SIG-M5 treated with dmso at 0.1 percent for 504 hours (cell line): ENCODE results near the gene TNIK.

Experiments used
- DNase-seq: peaks from one replicate; lab custom pipeline; 2025; ENCODE audit not compliant: unreplicated experiment; lab: John Stamatoyannopoulos, UW

The TNIK gene

DNA sequence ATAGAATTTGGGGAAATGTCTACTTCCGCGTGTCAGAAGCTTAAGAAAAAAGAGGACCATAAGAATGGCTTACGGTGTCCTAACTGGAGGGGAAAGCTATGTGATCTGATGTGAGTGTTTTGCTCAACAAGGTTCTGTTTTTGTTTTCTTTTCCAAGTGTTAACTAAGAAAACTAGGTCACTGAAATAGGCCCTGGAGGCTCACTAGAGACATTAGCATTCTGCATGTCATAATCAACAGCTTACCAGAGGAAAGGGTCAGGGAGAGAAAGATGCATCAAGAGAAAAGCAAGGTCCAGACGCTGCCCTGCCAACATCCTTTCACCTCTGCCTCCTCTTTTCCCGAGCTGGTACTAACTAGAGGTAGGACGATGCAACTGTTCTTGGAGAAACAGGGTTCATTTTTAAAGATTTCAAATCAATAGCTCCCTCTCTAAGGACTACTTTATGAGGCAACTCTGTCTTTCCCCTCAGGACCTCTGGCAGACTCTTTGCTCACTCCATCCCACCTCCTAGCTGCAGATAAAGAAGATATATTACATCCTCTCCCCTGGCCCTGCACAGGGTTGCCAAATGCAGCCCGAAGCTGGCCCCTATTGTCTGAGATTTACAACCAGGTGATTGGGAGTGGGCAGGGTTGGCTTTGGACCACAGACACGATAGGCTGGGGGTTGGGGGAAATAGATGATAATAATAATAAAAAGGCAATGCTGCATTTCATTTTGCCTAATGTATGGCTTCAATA is 223.8 kb downstream of the TNIK start:
- no peak for DNase-seq

DNA sequence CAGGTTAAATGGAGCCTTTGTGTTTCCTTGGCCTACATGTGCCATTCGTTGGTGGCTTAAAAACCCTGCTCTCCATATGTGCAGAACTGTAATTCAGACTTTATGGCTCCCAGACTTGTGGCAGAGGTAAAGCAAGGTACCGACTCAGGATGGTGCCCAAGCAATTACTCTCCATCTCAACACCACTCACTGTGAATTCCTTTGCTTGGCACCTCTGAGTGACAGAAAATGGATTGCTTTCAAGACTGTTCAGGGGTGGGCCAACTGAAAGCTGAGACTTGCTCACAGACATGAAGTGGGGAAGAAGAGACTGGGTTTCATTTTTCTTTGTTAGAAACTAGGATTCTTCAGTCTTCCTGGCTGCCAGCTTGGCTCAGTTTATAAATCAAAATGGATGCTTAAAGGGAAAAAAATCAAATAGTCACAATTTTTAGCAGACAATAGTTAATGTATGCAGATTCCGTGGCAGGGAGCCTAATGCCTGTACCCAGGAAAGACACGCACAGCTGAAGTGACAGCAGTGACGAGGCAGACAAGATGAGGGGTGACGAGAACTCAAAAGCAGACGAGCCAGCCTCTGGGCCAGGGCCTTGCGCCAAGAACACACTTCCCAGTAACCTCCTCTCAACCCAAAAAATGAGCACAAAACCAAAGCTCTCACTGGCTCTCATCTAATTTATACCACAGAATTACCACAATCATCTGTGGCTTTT is 225.8 kb downstream of the TNIK start:
- DNase-seq: no peak

DNA sequence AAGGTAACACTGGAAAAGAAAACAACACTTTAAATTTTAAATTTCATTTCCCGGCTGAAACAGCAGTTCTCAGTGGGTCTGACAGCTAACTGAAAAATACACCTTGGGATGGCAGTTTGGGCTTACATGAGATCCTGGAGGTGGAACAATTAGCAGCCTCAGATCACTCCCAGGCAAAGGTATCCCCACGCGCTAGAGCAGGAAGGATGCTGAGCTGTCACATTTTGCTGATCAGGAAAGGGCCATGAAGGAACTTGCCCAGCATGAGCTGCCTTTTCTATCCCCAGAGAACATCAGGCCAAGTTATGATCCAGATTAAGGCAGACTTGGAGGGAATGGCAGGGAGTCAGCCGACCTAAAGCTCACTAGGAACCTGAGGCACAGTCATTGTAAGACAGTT is 228.8 kb downstream of the TNIK start:
- DNase-seq: no peak

DNA sequence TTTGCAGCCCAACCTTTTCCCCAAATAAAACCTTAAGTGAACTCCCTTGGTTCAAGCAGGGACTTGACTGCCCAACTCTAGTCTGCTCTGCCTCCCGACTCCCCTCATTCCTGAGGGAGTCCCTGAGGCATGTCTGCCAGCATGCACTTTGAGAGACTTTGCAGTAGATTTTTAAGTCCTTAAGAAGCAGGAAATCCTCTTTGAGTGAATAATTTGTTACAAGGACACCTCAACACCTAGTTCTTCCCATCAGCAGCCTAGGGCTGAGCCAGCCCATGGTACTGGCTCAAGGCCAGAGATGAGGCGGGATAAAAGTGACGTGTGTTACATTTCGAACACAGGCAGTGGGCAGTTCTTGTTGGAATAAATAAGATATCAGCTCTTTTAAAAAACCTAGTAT is 229.3 kb downstream of the TNIK start:
- DNase-seq: no peak

DNA sequence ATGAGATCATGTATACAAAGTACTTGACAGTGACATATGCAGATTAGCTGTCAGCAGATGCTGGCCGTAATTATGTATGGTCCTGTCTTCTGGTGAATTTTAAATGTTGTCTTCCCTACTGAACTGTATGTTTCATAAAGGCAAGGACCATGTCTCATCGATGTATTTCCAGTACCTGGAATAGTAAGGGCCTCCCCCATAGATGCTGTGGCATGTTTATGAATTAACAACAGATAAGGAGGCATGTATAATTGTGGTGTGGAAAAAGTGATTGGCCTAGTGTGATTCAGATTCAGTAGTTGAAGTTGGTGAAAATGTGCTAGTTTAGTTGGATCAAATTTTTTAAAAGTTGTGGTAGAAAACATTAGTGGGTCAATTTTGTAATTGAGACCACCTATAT is 231.0 kb downstream of the TNIK start:
- DNase-seq: no peak

DNA sequence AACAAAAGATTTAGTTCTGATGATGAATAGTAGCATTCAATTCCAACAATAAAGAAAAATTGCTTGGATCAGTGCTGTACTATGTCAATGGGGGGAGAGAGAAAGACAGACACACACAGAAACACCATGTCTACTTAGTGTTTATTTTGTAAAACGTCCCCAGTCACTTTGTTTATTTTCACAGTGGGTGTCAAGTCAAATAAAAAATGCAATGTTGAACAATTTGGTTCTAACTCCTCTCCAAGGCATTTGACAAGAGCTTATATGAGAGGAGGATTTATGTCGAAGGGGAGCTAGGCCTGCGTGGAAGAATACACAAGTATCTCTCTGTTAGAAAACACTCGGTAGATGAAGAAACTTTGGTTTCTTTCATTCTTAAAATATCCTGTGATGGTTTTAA is 232.0 kb downstream of the TNIK start:
- no peak for DNase-seq

DNA sequence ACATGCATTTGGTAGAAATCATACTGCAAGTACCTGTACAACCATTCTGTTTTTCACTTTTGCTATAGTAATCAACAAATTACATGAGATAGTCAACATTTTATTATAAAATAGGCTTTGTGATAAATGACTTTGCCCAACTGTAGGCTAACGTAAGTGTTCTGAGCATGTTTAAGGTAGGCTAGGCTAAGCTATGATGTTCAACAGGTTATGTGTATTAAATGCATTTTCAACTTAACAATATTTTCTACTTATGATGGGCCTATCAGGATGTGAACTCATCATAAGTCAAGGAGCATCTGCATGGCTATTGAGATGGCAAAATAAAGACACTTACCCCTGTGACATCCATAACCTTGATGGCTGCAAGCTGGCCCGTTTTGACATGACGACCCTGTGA is 232.4 kb downstream of the TNIK start:
- no peak for DNase-seq

DNA sequence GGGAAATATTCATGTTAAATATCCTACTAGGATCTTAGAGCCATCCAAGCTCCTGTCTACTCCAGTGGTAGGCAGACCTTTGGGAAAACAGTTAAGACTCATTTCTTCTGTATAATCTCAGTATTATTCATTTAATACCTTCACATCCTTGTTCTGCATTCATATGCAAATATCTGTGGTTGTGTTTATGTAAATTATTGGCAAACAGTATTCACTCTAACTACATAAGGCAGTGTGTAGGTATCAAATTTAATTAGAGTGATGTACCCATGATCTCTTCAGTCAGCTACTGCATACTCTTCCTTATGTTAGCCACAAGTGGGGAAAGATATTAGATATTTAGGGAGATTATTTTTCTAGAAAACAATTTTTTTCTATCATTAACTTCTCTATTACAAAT is 232.8 kb downstream of the TNIK start:
- DNase-seq: no peak

DNA sequence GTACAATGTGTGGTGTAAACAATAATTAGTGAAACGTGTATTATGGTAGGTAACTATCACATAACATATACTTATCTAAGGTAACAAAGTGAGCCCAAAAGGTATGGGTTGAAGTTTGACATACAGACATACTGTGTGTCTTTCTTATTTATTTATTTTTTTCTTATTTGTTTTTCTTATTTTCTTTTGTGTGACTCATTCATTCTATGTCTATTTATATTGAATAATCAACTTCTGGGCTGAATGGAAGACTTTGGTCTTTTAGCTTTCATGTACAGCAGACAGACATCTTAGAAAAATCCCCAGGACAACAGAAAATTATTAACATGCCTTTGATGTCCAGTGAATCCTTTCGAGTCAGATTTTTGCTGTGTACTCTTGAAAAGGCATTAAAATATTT is 233.4 kb downstream of the TNIK start:
- no peak for DNase-seq

DNA sequence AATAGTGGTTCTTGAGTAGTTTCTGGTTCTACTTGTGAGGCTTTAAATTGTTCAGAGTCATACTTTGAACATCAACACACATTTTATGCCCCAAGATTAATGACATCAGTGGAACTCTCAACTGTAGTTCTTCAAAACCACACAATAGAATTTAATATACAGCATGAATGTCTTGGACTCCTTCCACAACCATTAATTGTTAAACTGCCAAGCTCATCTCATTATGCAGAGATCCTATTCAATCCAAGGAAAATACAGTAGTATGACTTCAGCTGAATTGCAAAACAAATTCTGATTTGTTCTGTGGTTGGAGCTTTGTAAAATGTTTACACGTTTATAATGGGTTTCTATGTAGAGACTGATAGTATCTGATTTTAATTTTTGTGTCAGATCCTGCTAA is 234.5 kb downstream of the TNIK start:
- no peak for DNase-seq

DNA sequence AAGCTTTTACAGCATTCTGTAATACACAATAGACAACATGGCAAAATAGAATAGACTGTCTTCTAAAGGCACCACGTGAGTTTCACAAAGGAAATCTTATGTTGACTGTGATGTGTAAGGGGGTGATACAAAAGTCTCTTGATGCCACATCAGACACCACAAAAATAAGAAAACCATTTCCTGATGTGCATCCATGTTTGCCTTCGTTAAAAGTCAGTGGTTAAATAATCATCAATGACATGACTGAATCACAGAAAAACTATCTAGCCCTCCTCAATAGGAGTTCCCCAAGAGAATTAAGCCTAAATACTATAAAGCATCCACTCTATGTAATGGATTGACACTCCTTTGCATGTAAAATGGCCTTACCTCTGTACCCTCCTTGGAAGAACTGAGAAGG is 235.0 kb downstream of the TNIK start:
- DNase-seq: no peak

DNA sequence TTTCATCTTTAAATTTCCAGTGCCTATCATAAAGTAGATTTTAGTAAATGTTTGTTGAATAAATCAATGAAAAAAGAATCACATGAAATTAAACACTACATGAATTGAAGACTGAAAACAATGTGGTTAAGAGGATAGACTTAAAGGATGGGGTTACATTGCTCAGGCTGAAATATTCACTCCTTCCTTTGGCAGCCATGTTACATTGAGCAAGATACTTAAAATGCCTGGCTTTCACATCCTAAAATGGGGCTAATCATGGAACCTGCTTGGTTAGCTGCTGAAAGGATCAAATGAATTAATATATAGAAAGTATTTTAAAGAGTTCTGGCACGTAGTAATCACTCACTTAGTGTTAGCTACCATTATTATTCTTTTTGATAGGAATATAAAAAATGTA is 236.8 kb downstream of the TNIK start:
- DNase-seq: no peak

DNA sequence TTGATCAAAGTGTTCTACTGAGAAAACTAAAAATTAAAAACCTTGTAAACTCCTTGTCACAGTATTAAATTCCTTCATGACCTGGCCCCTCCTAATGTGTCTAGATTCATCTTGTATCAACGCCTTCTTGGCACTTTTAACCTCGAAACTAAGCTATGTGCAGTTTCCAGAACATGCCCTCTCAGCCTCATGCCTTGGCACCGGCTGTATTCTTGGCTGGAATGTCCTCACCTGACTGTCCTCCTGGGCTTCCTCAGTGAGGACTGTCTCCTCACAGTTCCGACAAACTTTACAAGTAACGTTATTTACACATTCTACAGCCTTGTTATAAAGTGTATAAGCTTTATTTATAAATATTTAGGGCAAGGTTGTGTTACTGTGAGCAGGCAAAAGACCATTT is 237.2 kb downstream of the TNIK start:
- no peak for DNase-seq

DNA sequence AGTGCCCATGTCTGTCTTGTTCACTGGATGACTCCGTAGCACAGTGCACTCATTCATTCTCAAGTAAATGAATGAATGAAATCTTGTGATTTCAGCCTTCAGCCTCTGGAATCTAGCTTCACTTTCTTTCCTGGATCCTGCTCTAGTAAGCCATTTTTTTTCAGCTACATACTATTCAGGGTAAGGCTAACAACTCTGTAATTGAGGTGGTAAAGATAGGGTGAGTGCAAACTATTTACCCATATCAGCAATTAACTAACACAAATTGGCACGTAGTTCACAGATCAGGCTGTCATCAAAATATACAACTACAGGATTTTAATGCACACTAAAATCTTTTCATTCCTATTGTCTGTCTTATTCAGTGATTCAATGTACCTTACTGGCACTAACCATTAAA is 238.6 kb downstream of the TNIK start:
- DNase-seq: no peak

DNA sequence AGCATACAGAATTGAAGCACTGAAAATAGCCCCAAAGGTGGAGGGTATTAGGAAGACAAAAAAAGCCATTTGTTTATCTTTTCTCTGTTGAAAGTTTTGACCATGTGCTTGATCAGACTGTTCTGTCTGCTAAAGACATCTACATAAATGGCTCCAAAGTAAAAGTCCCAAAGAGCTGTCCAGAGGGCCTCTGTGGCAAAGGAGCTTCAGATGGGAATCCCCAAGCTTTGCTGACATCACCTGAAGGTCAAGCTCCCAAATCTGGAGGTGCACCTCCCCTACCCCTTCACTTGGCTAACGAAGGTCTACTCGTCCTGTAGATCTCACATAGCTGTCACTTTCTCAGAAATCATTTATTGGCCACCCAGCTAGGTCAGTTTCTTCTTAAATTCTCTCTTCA is 239.1 kb downstream of the TNIK start:
- DNase-seq: no peak

DNA sequence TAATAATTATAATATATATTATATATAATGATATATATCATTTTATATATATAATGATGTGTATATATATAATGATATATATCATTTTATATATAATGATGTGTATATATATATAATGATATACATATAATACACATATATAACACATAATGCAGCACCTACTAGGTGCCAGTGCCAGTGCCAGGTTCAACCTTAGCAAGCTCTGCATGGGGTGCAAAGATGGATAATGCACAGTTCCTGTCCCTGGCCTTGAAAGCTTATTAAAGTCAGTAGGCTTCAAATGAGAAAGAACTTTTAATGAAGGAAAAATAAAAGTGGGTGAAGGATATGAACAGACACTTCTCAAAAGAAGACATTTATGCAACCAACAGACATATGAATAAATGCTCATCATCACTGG is 240.9 kb downstream of the TNIK start:
- DNase-seq: no peak

DNA sequence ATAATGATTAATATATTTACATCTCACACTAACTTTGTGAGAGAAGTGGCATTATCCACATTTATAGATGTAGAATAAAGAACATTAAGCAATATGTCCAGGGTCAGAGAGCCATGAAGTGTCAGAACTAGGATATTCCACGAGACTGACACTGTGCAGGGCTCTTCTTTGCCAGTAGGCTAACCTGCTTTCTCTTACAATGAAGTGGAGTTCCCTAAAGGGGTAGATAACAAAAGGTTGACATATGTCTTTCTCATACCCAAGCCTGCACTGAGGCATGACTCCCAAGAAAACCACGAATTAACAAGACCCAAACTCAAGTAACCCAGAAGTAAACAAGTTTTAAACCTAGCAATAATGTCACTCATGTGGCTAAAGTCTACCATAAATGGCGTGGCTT is 242.1 kb downstream of the TNIK start:
- DNase-seq: no peak

DNA sequence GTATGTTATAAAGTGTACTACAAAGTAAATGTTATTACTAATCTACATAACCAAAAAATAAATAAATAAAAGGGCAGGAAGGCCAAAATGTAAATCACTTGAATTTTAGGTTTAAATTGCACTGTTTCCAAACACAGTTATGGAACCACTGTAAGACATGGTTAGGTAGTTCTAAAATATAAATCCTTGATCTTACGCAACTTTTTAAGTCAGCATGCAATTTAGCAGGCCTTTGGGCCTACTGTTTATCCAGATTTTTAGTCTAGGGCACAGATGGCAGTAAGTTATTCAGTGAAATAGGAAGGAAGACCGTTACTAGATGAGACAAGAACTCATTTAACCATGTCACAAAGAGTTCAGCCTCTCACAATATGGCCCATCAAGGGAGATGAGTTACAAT is 246.3 kb downstream of the TNIK start:
- DNase-seq: no peak

DNA sequence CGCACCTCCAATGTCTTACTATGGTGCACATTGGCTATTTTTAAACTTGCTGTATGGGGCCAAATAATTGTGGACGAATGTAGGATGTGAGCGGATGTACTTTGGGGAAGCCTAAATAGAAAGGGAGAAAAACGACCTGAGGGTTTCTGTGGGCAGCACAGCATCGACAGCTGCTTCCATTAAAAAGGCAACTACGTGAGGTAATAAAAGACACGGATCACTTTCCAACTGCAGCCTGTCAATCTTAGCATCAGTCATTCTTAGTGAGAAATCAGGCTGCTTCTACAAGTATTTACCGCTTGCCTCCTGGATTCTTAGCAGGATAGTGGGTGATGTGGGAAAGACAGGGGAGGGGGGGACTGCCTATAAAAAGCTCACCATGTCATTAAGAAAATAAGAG is 247.0 kb downstream of the TNIK start:
- no peak for DNase-seq

DNA sequence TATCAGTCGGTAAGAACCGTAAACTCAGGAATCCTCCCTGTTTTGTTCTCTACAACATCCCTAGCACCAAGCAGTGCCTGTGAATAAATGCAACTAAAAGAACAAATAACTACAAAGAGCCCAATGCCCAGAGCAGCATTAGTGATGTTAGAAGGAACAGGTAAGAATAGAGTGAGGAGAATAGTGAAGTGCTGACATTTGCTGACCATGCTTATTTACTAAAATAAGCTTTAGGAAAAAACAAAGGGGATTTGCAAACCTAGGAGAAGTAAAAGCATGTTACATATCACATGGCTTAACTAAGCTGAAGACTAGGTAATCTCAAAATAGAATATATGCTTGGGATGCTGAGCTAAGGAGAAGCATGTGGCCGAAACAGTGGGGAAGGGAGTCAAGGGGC is 247.6 kb downstream of the TNIK start:
- DNase-seq: no peak

DNA sequence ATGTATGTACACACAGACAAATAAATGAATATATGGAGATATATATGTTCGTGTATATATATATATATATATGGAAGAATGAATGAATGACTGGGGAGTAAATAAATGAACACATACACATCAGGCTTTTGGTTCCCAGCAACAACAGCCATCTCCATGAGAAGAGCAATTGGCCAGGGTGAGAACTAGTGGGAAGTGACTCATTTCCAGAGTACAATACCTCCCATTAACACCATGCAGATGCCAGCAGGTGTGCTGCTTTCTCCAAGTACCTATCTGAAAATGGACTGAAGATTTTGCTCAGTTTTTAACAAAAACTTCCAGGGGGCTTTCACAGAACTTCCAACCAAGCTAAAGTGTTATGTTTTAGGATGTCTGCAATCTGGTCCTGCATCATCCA is 253.9 kb downstream of the TNIK start:
- no peak for DNase-seq

DNA sequence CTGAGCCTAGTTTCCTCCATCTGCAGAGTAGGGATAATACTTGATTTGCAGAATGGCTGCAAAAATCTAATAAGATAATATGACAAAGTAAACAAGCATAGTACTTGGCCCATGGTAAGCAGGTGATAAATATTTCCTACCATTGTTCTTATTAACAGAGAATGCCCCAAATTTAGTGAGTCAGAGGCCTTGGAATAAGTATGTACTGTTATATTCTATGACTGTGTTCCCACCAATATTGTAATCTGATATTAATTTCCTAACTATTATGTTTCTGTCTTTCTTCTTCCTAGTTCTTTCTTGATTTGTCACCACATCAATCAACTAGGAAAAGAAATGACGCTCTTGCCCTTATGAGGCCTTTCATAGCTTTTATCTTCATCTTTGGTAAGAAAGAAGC is 255.3 kb downstream of the TNIK start:
- no peak for DNase-seq

DNA sequence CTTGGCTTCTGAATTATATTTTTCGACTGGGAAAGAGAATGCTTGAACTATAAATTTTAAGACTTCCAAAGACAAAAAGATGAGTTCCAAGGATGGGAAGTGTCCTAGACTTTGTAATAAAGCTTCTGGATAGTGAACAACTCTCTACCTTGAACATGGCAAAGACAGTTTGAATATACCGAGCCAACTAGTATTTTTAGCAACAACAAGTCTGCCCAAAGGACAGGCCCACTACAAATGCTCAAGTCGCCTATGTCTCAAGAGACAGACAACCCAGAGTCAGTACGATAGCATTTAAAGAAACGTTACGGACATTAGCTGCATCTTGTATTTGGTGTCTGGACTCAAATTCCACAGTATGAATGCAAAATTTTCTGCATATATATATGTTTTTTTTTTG is 258.4 kb downstream of the TNIK start:
- DNase-seq: no peak
